T-helper 1 cell treated with Interleukin-12 subunit alpha and Interleukin-12 subunit beta and Interleukin-4 antibody, amounts not matched to agents 30 ng/mL and 1 ng/mL, for 36 hours (primary cell): ENCODE measurements around the gene ATG16L2. TPM values are rescaled to one million over a fixed set of nuclear protein-coding genes. Genes with fewer than 3 reads are reported as not detected.

Source experiments
- intact Hi-C: fragments of 100-400 bp; cut with micrococcal nuclease; formaldehyde crosslinking; loops from one replicate; pipeline ENCODE4 v1.15.1; 2024
- total RNA-seq: library from RNA; stranded (reverse); gene quantifications from 2 replicates; pipeline ENCODE4 v1.2.3, GENCODE V29; 2022

Gene ATG16L2
- total RNA-seq, 1 donor from 2014 or later: 122 TPM

GRCh38 chr11:72875736-72876135 lies 61.5 kb downstream of the ATG16L2 start:
- intact Hi-C loops: no loop called here

- intact Hi-C loops: no loop called here
Measured at GRCh38 chr11:72876147-72876546, 61.9 kb downstream of the ATG16L2 start.

Other genes starting within 250 kb of the ATG16L2 start
- gene PDE2A, start 140.0 kb upstream of the ATG16L2 start, total RNA-seq: 0.81 and 0.90 TPM in 2 replicates
- 111 and 116 TPM in 2 replicates for gene ARAP1, start 62.0 kb upstream of the ATG16L2 start, total RNA-seq
- 47.9 and 48.1 TPM in 2 replicates for gene STARD10, start 20.4 kb upstream of the ATG16L2 start, total RNA-seq